ENCODE measurements around the gene CPLX1.

CPLX1 gene

DNA sequence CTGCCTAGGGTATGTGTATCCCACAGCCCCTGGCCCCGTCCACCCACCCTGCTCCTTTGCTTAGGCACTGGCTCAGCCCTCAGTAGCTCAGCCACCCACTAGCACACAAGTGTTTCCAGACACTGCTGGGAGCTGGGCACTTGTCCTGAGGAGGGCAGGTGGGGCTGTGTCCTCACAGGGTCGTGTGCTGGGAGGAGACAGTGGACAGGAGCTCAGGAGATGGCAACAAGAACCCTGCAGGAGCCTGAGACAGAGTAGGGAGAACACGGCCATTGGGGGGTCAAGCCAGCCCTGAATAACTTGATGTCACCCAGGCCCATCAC, 5.5 kb upstream of the CPLX1 start:
- DNase-seq = no peak

DNA sequence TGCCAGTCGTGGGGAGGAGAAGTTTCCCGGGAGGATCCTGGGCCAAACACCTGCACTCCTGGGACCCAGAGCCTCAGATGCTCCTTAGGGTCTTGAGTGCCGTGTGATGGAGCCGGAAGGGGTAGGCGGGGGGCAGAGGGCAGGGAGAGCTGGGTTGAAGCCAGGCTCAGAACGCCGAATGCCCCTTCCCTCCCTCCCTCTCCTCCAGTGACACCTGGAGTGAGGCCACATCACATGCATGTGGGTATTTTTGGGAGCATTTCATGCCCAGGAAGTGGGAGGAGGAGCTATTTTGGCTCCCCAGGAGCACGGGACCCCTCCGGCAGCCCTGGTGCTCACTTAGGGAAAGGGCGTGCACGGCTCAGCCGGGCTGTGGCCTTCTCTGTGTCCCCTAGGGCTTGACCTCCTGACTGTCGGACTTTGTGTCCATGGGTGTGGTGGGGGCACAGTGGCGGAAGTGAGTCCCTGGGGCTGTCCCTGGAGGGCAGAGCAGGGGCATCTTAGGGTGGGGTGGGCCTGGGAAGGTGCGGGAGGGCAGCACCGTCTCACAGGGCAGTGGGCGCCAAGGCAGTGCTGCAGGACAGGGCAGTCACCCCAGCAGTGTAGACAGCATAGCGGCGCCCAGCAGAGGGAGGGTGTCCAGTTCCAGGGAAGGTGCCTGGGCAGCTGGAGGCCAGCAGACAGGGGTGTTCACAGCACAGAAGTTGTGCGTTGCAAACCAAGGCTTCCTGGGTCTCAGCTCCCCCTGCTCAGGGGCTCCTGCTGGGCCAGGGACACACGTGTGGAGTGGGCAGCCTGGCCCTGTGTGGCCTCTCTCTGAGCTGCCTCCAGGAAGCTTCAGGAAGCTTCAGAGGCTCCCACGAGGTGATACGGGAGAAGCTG, 4.9 kb upstream of the CPLX1 start:
- DNase-seq = no peak

DNA sequence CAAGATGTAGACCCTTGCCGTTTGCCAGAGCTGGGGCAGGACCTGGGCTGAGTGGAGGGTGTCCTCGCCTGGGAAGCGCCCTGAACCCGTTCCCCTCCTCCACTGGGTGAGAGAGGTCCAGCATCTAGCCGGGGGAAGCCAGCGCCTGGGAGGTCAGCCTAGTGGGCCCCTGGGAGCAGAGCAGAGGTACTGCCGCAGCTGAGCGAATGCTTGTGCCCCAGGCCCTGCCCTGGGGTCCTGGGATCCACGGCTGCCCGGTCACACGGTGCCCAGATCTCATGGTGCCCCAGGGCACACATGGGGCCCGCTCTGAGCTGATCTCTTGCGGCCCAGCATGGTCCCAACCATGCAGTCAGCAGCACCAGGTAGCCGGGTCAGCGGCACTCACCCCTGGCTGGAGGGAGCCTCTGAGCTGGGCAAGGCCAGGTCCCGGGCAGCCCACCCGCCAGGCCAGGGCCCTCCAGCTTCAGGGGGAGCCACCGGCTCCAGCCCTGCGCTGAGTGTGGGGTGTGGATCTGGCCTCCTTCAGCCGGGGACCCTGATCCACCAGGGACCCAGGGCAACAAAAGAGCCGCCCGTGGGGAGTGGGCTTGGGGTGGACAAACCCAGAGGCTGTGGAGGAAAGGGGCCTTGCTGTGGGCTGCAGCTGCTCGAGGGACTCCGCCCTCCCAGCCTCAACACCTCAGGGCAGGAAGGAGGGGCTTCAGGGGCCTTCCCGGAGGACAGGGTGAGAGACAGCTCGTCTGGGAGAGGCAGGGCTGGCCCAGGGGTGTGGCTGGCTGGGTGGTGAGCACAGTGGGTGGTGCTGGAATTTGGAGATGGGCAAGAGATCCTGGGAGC, 4.1 kb upstream of the CPLX1 start:
- no peak for DNase-seq

DNA sequence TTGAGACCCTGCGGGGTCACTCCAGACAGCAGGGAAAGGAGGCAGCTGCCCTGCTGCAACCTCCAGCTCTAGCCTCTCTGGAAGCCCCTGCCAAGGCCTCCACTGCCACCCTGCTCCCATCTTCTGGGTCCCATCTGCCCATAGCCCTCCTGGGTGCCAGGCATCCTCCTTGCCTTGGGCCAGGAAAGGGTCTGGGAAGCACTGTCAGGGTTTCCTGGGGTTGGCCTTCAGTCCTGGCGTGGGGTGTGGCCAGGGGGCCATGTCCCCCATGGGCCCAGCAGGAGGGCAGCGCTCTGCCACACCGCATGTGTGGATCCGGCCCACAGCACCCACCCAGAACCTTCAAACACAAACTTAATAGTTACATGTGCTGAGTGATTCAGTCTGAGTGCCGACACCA, 3.4 kb upstream of the CPLX1 start:
- DNase-seq = no peak

DNA sequence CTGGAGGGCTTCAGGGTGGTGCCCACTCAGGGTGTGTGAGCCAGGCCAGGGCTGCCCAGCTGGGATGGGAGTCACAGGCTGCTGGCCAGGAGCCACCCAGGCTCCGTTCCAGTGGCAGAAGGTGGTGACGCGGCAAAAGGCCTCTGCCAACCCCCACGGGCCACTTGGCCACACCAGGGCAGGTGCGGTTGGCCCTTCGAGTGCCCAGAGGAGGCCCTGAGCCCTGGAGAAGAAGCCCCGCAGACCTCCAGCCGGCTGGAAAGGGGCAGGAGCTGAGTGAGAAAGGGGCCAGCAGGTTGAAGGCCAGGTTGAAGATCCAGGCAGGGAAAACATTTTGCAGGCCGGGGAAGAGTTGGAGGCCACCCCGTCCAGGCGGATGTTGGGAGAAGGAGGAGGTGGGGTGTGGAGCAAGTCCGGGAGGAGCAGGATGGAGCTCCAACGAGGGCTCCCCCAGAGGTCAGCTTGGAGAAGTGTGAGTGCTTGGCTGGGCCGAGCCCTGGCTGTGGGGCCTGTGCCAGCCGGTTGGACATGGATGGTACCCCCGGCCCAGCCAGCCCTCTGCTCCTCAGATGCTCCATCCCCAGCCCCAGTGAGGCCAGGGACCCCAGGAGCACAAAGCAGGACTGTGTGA, 2.8 kb upstream of the CPLX1 start:
- DNase-seq = no peak

DNA sequence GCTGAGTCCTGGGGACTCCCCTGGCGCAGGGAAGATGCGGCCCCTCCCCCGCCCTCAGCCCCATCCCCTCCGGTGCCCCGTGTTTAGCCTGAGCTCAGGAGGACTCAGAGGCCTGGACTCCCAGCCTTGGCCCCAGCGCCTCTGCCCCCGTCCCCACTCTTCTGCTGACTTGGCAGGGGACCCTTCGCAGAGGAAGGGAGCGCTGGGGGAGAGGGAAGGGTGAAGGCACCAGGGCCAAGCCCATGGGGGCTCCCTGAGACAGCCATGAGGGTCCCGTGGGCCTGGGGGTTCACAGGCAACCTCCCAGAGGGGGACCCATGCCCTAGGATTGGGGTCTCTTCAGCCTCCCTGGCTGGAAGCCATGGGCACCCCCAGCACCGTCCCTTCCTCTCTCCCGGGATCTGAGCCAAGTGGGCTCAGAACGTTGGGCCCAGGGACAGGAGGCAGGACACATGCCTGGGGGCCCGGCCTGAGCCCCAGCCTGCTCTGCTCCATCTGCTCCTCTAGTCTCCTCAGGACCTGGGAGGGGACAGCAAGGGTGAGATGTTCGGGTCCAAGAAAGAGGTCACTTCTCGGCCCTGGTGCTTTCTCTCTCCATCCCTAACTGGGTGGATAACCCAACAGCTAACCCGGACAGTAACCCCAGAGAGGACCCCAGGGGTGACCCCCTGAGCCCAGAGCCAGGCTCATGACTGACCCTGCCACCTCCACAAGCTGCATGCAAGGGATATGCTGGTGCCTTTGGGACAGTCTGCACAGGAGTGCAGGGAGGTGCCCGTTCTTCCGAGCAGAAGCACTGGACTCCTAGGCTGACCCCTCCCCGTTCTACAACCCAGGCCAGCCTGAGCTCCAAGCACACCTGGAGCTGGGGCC, 1.5 kb upstream of the CPLX1 start:
- no peak for DNase-seq

DNA sequence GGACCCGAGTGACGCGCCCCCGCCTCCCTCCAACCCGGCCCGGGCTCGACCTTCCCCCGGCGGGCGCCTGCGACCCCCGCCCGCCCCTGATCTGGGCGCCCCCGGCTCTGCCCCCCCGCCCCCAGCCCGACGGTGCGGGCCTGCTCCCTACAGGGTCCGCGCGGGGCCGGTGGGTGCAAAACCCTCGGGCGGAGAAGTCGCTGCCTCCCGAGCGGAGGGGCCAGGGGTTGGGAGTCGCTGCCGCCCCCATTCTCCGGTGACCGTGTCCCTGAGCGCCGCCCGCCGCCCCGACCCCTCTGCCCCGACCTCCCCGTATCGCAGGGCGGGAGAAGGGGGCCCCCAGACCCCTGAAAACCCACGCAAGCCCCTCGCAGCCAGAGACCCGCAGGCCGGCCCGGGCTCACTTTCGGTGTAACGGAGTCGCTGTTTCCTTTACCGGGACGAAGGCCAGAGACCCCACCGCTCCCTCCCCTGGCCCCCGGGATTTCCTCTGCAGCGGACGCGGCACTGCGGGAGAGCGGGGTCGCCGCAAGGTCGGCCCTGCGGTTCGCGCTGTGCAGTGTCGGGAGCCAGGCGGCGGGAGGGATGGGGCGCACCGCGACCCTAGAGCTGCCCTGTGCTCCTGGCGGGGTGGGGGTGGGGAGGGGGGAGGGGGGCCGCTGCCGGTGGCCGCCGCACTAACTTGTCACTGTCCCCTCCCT, 729 bp upstream of the CPLX1 start:
- no peak for DNase-seq

DNA sequence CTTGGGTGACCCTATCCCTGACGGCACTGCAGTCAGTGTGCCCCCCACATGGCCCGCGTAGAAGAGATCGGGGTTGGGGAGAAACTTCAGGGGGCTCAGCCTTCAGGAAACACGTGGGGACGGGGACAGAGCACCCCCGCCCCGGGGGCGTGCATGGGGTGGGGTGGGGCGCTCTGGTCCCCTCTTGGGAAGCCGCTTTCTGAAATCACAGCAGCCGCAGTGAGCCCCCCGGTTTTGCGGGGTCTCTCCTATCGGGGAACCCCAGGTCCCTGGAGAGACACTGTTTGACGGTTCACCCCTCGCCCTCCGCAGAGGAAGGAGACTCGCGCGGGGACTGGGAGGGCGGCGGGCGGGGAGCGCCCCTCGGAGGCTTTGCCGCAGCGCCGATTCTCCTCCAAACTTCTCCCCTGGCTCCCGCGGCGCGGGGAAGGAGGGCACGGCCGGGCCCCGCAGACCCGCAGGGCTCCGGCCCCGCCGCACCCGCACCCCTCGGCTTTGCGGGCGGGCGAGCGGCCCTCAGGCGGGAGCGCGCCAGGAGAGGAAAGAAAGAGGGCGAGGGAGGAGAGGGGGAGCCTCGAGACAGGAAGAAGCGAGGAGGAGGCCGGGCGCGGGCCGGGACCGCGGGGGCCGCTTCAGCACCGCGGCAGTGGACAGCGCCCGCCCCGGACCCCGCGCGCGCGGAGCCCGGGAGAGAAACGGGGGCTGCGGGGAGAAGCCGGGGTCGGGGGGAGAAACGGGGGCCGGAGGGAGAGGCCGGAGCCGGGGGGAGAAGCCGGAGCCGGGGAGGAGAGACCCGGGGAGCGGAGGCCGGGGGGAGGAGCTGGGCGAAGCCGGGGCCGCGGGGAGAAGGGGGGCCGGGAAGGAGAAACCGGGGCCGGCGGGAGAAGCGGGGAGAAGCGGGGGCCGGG, 612 bp downstream of the CPLX1 start:
- no peak for DNase-seq

DNA sequence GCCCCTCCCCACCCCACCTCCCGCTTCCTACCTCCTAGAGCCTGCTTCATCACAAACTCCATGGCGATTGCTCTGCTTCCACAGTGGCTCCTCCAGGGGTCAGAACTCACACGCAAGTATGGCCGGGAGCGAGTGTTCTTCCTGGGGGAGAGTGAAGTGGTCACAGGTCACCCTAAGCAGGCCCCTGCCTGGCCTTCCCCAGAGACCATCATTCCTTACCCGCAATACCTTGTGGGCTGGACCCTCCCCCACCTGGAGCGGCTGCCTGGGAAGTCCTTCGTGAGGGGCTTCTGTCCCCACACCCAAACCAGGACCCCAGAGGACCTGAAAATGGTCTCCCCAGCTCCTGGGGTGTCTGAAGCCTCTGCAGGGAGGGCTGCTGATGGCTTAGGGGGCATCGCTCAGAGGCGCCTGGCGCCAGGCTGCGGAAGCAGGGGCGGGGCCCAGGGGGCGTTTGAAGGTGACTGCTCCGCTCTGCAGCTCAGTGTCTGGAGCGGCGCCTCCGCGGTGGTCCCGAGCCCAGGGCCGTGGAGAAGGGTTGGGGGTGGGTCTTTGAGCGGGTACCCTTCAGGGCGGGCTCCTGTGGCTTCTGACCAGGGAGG, 1.4 kb downstream of the CPLX1 start:
- DNase-seq = no peak

DNA sequence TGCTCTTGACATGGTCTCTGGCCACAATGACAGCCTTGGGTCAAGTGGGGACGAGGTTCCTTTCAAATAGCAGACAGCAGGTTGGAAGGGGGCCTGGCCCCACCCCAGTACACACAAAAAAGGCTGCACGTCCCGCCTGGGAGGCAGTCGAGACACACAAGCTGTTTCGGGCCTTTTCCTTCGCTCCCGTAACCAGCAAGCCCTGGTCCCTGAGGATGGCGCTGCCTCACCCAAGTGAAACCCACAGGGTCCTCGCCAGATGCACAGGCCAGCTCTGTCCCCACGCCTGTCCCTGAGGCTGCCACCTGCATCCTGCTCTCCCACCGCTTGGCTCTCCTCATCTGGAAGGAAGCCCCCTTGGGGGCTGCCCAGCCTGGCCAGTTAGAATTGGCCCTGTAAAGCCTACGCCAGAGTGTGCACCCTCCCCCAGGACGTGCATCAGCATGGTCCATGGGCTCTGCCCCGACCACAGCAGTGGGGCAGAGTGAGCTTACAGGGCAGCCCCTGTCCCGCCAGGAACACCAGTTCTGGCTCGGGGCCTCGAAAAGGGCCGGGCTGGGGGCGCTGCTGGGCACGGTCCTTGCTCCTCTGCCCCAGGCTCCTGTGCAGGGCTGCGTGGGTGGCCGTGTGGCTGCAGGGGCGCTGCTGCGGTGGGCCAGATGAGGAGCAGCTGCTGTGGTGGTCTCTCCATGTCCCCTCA, 2.0 kb downstream of the CPLX1 start:
- no peak for DNase-seq

DNA sequence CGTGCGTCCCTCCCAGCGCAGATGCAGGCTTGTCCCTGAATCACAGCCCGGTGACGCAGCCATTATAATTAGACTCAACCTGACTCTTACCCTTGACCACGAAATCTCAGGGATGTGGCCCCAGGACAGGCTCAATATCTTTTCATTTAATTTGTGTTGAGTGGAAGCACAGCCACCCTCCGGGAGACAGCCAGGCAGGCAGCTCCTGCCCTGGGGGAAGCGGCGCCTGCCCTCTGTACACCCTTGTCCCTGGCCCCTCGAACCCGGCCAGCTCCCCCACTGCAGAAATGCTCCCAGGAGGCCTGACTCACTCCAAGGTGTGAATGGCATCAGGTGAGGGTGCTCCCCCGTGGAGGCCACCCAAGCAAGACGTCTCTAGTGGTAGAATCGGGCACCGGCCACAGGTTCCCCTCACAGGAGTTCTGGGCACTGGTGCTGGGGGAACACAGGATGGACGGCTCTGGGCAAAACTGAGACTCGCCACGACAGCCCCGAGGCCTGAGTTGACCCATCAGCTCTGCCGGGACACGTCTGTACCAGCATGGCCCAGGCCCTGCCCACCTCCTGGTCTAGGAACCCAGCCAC, 2.7 kb downstream of the CPLX1 start:
- DNase-seq = no peak

DNA sequence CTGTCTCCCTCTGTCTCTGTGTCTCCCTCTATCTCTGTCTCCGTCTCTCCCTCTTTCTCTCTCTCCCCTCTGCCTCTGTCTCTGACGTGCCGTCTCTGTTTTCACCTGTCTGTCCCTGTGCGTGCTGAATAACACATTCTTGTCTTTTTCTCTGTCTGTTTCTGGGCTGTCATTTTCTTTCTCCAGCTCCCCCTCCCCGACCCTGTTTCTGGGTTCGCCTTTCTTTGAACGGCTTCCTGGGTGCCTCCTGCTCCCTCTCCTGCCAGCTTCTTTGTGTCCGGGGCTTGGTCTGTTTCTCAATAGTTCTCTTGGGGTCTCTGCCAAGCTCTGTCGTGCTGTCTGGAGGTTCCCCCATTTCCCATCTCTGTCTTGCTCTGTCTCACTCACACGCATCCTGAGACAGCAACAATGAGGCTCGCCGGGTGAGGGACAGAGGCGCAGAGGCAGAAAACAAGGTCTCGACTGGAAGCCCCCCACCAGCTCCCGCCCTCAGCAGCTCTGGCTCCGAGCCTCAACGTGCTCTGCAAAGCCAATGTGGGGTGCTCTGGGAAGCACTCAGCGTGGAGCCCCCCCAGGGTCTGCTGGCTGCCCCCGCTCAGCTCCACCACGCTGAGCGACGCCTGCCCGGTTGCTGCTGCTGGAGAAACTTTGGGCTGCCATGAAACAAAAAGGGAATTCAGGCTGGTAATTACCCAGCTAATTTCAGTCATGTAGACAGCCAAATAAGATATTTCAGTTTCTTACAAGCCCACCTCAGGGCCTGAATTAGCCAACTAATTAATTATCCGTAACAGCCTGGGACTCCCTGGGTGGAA, 3.4 kb downstream of the CPLX1 start:
- no peak for DNase-seq

DNA sequence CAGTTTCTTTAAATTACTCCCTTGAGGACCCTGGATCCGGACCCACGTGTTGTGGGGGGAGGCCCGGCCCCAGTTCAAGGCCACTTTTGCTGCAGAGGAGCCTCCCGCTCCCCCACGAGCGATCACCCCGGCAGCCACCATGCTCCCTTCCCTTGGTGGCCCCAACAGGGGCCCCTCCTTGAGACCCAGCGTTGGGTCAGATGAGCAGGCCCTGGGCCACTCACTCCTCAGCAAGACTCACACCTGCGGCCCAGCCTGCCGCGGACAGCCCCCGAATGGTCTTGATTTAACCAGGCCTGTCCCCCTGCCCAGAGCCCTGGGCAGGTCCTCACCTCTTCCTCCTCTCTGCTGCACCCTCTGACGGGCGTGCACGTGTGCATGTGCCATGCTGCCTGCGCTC, 4.3 kb downstream of the CPLX1 start:
- no peak for DNase-seq

DNA sequence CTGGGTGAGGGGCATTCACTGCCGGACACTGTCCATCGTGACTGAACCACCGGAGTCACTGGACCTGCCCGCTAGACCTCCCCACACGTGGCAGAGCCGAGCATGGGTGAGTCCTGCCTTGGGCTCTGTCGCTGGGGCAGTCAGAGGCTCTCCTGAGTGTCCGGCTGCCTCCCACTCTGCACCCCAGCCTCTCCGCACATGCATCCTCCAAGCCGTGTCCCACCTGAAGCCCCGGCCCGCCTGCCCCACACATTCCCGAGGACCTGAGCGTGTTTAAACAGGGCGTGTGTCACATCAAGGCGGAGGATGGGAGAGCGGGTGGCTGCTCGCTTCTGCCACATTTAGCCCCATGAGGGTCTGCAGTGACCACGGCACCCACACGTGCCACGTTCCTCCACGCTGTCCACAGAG, 4.7 kb downstream of the CPLX1 start:
- no peak for DNase-seq

DNA sequence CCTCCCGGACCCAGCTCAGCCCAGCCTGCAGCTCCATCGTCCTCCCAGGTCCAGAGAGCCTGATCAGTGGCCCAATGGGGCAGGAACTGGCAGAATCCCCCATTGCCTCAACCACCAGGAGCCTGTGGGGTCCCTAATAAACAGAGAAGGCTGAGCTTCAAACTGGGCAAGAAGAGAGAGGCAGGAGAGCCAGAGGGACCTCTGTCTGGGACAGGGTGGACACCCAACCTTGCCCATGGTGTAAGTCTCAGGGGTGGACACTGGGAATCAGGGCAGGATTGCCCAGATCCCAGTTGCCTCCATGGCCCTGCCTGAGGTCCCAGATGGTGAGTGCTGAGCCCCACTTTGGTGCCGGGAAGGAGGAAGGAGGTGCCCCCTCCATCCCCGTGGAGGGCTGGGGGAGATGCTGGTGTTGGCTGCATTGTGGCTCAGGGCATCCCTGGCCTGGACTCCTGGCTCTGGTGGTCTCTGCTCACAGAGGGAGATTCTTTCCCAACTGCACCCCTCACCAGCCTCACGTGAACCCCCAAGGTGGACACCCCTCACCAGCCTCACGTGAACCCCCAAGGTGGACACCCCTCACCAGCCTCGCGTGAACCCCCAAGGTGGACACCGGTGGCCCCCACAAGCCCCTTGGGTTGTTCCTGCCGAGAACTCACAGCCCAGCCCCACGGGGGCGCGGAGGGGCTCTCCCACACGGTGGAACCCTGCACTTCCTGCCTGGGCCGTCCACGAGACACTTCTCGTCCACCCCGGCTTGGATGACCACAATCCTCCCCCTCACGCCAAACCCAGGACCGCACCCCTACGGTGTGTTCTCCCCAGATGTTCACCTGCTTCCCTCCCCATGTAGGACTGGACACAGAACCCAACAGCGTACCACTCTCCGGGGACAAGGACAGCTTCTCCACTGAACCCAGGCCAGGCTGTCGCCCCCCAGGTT, 5.4 kb downstream of the CPLX1 start:
- DNase-seq = no peak

DNA sequence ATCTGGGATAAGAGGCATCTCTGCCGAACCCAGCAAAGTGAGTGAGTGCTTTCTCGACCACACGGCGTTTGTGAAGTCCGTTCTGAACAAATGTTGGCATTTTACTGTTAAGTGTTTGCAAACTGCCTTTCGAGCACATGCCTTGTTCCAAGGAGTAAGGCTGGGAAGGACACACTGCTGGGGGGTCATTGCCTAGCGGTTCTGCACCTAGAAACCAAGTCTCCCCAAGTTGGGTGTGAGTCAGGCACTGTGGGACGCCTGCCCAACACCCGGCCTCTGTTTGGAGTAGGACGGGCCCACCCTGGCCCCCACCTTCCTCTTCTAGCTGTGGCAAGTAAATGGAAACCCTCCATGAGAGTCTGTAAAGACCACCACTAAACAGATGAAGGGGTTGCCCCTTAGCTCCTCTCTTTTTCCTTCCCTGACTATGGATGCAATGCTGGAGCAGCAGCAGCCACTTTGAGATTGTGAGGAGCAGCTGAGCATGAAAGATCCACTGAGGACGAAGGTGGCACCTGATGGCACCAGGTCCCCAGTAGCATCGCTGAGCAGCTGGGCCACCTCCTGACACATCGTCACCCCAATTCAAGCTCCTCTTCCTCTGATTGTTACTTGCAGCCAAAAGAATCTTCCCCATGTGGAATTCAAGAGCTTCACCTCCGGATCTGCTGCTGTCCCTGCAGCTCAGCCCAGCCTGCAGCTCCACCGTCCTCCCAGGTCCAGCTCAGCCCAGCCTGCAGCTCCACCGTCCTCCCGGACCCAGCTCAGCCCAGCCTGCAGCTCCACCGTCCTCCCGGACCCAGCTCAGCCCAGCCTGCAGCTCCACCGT, 6.3 kb downstream of the CPLX1 start:
- DNase-seq = no peak
